Measurements from ENCODE around the gene AFMID. TPM values are rescaled to one million over a fixed set of nuclear protein-coding genes. Genes with fewer than 3 reads are reported as not detected.

Gene AFMID
- total and polyA plus RNA-seq, 2 of the 13 experiments (the other 11 are each of a cell fraction or from before 2014, with no cell fraction given), result 249 to 270 TPM

GRCh38 chr17:78242024-78242742, 55.0 kb downstream of the AFMID start (continued):
- TF ChIP-seq STAG1 (CRISPR knock-in tag; IDR thresholded peaks at IDR 0.05) (no peak), HMGXB3 (CRISPR knock-in tag; IDR thresholded peaks at IDR 0.05; ENCODE audit: borderline replicate concordance) (no peak; the same call in 1 of the 2 replicates), ZXDC (CRISPR knock-in tag; IDR thresholded peaks at IDR 0.05) (peak; percentile 83; the same call in 1 of the 2 replicates), HDAC6 (IDR thresholded peaks at IDR 0.05; ENCODE audit: low read depth, low read length) (no peak), ZNF510 (CRISPR knock-in tag; IDR thresholded peaks at IDR 0.05; ENCODE audit: low read depth) (no peak), HMGXB4 (CRISPR knock-in tag; IDR thresholded peaks at IDR 0.05; ENCODE audit: borderline replicate concordance in 1 of 2, low read depth in 1 of 2) (no peak), ZNF878 (CRISPR knock-in tag; IDR thresholded peaks at IDR 0.05) (no peak), ZBTB7A (CRISPR knock-in tag; IDR thresholded peaks at IDR 0.05) (0 out of 2 replicates have a peak, but pooled peaks have one; percentile 64), HDAC1 (CRISPR knock-in tag; IDR thresholded peaks at IDR 0.05) (no peak), ETS1 (CRISPR knock-in tag; IDR thresholded peaks at IDR 0.05) (no peak), HNF4G (IDR thresholded peaks at IDR 0.05; ENCODE audit: borderline replicate concordance, low read depth, low read length) (no peak), HNF4G (CRISPR knock-in tag; IDR thresholded peaks at IDR 0.05; ENCODE audit: borderline replicate concordance, low read depth) (peak; percentile 11), NFE2L2 (IDR thresholded peaks at IDR 0.05; ENCODE audit: low read length) (no peak), ESRRA (CRISPR knock-in tag; IDR thresholded peaks at IDR 0.05; ENCODE audit: low read depth) (peak; percentile 2; the same call in 1 of the 2 replicates), ZBTB43 (CRISPR knock-in tag; conservative IDR thresholded peaks at IDR 0.05) (0 out of 2 replicates have a peak, but pooled peaks have one; percentile 12)

Measured in HepG2 (cell line).